Upper lobe of right lung (tissue), 1 donor: ENCODE results near the gene CAMTA1. TPM values are rescaled to one million over a fixed set of nuclear protein-coding genes. Genes with fewer than 3 reads are reported as not detected.

Experiments
- ATAC-seq: fragments of 200-7000 bp; cut with Tn5 transposase; one replicate; pipeline ENCODE4 v1.9.1; 2020; ENCODE audit warnings: mild to moderate bottlenecking, moderate library complexity
- DNase-seq: peaks from one replicate; pipeline ENCODE4 v3.0.0-alpha.2; 2020
- H3K27ac ChIP-seq: fragments of 200-600 bp; one replicate; pipeline ENCODE4 v1.8.0; 2022
- H3K27me3 ChIP-seq: fragments of 200-600 bp; one replicate; pipeline ENCODE4 v1.8.0; 2022; ENCODE audit warnings: mild to moderate bottlenecking
- H3K36me3 ChIP-seq: fragments of 200-600 bp; one replicate; pipeline ENCODE4 v1.8.0; 2022
- H3K4me1 ChIP-seq: fragments of 200-600 bp; one replicate; pipeline ENCODE4 v1.8.0; 2022
- H3K4me3 ChIP-seq: fragments of 200-600 bp; one replicate; pipeline ENCODE4 v1.8.0; 2022; ENCODE audit warnings: mild to moderate bottlenecking
- H3K9me3 ChIP-seq: fragments of 200-600 bp; one replicate; pipeline ENCODE4 v1.8.0; 2022
- intact Hi-C: fragments of 100-400 bp; cut with DNase I; formaldehyde crosslinking; loops from one replicate; pipeline ENCODE4 v1.11.0; 2022
- total RNA-seq: library from RNA; stranded (reverse); fragmentation: NEBNext Ultra II Directional; extraction: Animal tissue kit (Norgen Biotek cat#: 25700); gene quantifications from one replicate; pipeline ENCODE4 v1.2.1, GENCODE V29; 2021
- TF ChIP-seq, protein P1 (sequence below): fragments of 200-600 bp; IDR thresholded peaks from one replicate; pipeline ENCODE4 v1.8.0; 2022; ENCODE audit warnings: antibody characterized with exemption
- donor health status: DM: no; HTN: yes; CAD: no; lungs with severe emphysema.

CAMTA1 gene
- total RNA-seq, 1 donor from 2014 or later, result 63.4 TPM

DNA sequence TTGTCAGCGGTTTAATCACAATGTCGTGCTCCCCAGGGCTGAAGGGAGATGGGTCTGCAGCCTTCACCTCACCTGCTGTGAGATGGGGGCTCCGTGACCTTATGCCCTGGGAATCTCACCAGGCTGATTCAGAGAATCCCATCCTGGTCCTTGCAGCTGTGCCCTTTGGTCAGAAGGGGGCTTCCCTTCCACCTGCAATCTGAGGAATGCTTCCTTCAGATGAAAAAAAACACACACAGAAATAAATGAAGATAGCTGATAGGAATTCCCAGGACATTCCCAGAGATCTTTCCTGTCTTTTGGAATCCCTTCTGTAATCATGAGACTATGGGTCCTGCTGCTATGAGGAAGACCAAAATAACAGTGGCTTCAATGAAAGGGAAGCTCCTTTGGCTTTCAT is 858.8 kb downstream of the CAMTA1 start:
- no peak for ATAC-seq
- intact Hi-C loops, result loop anchor here (10.0 kb wide), 1 partner anchor 919 kb away; no protein-coding TSS in a partner anchor
- TF ChIP-seq, protein P1, sequence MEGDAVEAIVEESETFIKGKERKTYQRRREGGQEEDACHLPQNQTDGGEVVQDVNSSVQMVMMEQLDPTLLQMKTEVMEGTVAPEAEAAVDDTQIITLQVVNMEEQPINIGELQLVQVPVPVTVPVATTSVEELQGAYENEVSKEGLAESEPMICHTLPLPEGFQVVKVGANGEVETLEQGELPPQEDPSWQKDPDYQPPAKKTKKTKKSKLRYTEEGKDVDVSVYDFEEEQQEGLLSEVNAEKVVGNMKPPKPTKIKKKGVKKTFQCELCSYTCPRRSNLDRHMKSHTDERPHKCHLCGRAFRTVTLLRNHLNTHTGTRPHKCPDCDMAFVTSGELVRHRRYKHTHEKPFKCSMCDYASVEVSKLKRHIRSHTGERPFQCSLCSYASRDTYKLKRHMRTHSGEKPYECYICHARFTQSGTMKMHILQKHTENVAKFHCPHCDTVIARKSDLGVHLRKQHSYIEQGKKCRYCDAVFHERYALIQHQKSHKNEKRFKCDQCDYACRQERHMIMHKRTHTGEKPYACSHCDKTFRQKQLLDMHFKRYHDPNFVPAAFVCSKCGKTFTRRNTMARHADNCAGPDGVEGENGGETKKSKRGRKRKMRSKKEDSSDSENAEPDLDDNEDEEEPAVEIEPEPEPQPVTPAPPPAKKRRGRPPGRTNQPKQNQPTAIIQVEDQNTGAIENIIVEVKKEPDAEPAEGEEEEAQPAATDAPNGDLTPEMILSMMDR, result no peak

DNA sequence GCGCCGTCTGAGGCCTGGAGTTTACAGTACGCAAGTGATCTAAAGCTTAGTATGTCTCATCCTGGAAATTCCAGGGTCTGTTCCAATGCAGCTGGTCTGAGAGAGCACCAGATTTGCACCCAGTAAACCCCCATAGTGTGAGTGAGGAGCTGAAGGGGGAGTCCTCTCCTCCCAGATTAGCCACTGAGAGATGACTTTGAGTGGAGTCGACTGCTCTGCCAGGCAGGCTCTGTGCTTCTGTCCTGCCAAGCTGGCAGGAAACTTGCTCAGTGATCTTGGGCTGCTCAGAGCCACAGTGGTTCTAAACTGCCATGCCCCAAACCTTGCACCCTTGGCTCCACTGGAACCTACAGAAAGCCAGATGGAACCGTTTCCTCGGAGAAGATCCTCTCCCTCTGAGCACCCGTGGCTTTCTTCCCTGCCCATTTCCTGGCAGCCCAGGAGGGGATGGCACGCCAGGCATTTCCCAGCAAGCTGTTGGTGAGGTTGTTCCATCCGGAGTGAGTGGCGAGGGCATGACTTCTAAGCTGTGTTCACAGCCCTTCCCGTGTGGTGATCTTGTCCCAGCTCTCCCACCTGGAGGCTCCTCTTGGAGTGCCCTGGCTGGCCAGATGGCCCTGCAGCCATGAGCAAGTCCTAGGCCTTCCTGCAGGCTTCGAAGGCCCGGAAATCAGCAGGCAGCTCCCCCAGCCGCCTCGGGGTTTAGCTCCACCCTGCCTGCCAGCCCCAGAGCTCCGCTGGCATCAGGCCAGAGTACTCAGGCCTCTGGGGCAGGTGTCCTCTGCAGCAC is 859.9 kb downstream of the CAMTA1 start:
- H3K27ac ChIP-seq, result no peak overlapping the region
- H3K4me1 ChIP-seq, result peaks cover 28% of the 10 kb centered on the region
- TF ChIP-seq, protein P1, result no peak
- peak; percentile 88 for DNase-seq
- peak; percentile 58 for ATAC-seq
- no peaks in the 10 kb centered on the region for H3K27me3 ChIP-seq
- no peaks in the 10 kb centered on the region for H3K9me3 ChIP-seq
- no peaks in the 10 kb centered on the region for H3K36me3 ChIP-seq
- intact Hi-C loops, result loop anchor here (5.0 to 10.0 kb wide), 2 partner anchors 853 to 920 kb away; no protein-coding TSS in a partner anchor
- H3K4me3 ChIP-seq, result no peak overlapping the region

More for the DNA sequence above, 858.8 kb downstream of the CAMTA1 start:
- Histone ChIP-seq H3K36me3 (no peaks in the 10 kb centered on the region), H3K9me3 (no peaks in the 10 kb centered on the region), H3K27me3 (no peaks in the 10 kb centered on the region), H3K27ac (no peak overlapping the region), H3K4me3 (no peak overlapping the region), H3K4me1 (peaks cover 21% of the 10 kb centered on the region)
- no peak for DNase-seq

DNA sequence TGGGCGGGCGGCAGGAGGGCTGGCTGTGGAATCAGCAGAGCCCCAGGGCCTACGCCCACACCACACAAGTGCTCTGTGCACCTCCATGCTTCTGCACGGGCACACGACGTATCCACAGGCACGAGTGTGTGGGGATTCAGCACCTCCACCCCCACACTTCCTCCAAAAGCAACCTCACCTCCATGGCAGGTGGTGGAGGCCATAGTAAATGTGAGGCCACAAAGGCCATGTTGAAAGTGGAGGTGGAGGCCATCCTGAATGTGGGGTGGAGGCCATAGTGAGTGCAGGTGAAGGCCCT is 860.4 kb downstream of the CAMTA1 start:
- Histone ChIP-seq H3K4me1 (peaks cover 28% of the 10 kb centered on the region), H3K9me3 (no peaks in the 10 kb centered on the region), H3K4me3 (no peak overlapping the region), H3K27me3 (no peaks in the 10 kb centered on the region), H3K36me3 (no peaks in the 10 kb centered on the region), H3K27ac (no peak overlapping the region)
- ATAC-seq (no peak), DNase-seq (no peak)
- intact Hi-C loops, result loop anchor here (5.0 to 10.0 kb wide), 2 partner anchors 853 to 921 kb away; no protein-coding TSS in a partner anchor
- TF ChIP-seq, protein P1, result no peak

DNA sequence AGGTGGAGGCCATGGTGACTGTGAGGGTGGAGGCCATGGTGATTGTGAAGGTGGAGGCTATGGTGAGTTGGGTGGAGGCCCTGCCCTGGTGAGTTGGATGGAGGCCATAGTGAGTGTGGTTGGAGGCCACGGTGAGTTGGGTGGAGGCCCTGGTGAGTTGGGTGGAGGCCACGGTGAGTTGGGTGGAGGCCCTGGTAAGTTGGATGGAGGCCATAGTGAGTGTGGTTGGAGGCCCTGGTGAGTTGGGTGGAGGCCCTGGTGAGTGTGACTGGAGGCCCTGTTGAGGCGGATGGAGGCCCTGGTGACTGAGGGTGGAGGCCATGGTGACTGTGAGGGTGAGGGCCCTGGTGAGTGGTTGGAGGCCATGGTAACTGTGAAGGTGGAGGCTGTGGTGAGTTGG is 860.9 kb downstream of the CAMTA1 start:
- Histone ChIP-seq H3K27me3 (no peaks in the 10 kb centered on the region), H3K36me3 (no peaks in the 10 kb centered on the region), H3K4me3 (no peak overlapping the region), H3K9me3 (no peaks in the 10 kb centered on the region), H3K4me1 (peaks cover 28% of the 10 kb centered on the region), H3K27ac (no peak overlapping the region)
- intact Hi-C loops, result loop anchor here (5.0 to 10.0 kb wide), 2 partner anchors 854 to 921 kb away; no protein-coding TSS in a partner anchor
- ATAC-seq, result no peak
- no peak for DNase-seq
- TF ChIP-seq, protein P1, result no peak

DNA sequence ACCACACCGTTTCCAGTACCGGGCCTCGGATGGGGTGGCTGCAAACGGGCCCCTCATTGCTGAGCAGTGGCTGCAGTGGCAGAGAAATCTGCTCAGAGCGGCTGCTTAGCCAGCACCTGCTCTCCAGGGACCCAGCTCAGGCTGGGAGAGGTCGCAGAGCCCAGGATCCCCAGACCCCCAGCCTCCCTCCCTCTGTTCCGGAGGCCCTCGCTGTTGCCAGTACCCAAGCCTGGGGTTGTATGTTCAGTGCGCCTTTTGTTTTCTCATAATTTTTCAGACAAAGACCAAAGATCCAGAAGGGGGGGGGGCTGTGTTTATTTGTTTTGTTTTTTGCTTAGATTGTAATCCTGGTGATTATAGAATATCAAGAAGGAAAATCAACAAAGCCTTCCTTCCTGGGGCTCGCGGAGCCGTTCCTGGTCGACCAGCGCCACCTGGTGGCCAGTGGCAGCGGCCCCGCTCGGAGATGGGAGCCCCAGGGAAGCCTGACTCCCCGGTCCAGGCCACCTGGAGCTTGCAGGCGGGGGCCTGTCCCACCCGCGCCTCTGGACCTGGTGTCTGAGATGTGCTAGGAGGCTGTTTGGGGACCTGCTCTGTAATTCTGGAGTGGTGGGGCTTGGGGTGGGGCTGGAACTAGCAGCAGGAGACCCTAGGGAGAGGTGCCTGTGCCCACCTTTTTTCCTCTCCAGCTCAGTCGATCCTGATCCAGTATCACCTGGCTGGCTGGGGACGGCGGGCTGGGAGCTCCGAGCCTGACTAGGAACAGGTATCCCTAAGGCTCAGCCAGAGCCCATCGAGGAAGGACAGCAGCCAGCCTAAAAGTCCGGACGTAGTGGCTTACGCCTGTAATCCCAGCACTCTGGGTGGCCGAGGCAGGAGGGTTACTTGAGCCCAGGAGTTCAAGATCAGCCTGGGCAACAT is 862.0 kb downstream of the CAMTA1 start:
- peaks cover 26% of the 10 kb centered on the region for H3K4me1 ChIP-seq
- peak; percentile 62 for ATAC-seq
- intact Hi-C loops, result loop anchor here (5.0 to 10.0 kb wide), 2 partner anchors 855 to 922 kb away; no protein-coding TSS in a partner anchor

More for the DNA sequence above, 862.0 kb downstream of the CAMTA1 start:
- TF ChIP-seq, protein P1, result peak; percentile 94
- Histone ChIP-seq H3K4me3 (no peak overlapping the region), H3K36me3 (no peaks in the 10 kb centered on the region), H3K27me3 (no peaks in the 10 kb centered on the region), H3K27ac (no peak overlapping the region), H3K9me3 (no peaks in the 10 kb centered on the region)
- peak; percentile 90 for DNase-seq
